GM18519 (cell line): ENCODE data around the gene CCNE1.
A peak's percentile ranks its signal among the peaks of the same experiment; 100 is the strongest.
"Not testable (repeated sequence)": the region's sequence is repeated elsewhere in the genome, so short reads cannot be mapped to it uniquely, and the experiment has no call there.

ENCODE experiments used
- ATAC-seq: cut with Tn5 transposase; IDR thresholded peaks from one replicate; pipeline ENCODE4 v1.9.1; 2021; ENCODE audit warnings: mild to moderate bottlenecking, moderate library complexity; ENCODE audit not compliant: unreplicated experiment, low FRiP score

Gene CCNE1

GRCh38 chr19:29812080-29812880, 489 bp downstream of the CCNE1 start:
- ATAC-seq, result peak; percentile 21

- no peak for ATAC-seq
Observed at GRCh38 chr19:29812881-29813275, 1.1 kb downstream of the CCNE1 start.

- no peak for ATAC-seq
Observed at GRCh38 chr19:29813642-29814041, 1.9 kb downstream of the CCNE1 start.

- no peak for ATAC-seq
Observed at GRCh38 chr19:29815231-29815630, 3.4 kb downstream of the CCNE1 start.

GRCh38 chr19:29817316-29817715, 5.5 kb downstream of the CCNE1 start:
- no peak for ATAC-seq

GRCh38 chr19:29819300-29819699, 7.5 kb downstream of the CCNE1 start:
- ATAC-seq, result no peak

GRCh38 chr19:29819986-29820385, 8.2 kb downstream of the CCNE1 start:
- no peak for ATAC-seq

GRCh38 chr19:29823581-29824330, 12.0 kb downstream of the CCNE1 start:
- no peak for ATAC-seq

GRCh38 chr19:29825263-29825662, 13.5 kb downstream of the CCNE1 start:
- not testable (repeated sequence) for ATAC-seq

GRCh38 chr19:29831041-29831548, 19.3 kb downstream of the CCNE1 start:
- no peak for ATAC-seq

- ATAC-seq, result no peak
Observed at GRCh38 chr19:29831686-29832085, 19.9 kb downstream of the CCNE1 start.

GRCh38 chr19:29832801-29833200, 21.0 kb downstream of the CCNE1 start:
- ATAC-seq, result no peak

- ATAC-seq, result no peak
Observed at GRCh38 chr19:29833614-29834261, 21.9 kb downstream of the CCNE1 start.

- no peak for ATAC-seq
Observed at GRCh38 chr19:29834991-29835846, 23.4 kb downstream of the CCNE1 start.

- ATAC-seq, result peak; percentile 38
Observed at GRCh38 chr19:29836409-29836825, 24.6 kb downstream of the CCNE1 start.

- peak; percentile 54 for ATAC-seq
Observed at GRCh38 chr19:29837448-29837981, 25.7 kb downstream of the CCNE1 start.

GRCh38 chr19:29837996-29838395, 26.2 kb downstream of the CCNE1 start:
- no peak for ATAC-seq

GRCh38 chr19:29840066-29840950, 28.5 kb downstream of the CCNE1 start:
- no peak for ATAC-seq

GRCh38 chr19:29841209-29841558, 29.4 kb downstream of the CCNE1 start:
- no peak for ATAC-seq
